CD4-positive, alpha-beta T cell treated with Interleukin-6 at 100 ng/mL for 8 hours (primary cell): Measurements from ENCODE around the gene P2RX1.

Experiments
- DNase-seq: peaks from one replicate; pipeline ENCODE4 v3.0.0-alpha.2; 2020; ENCODE audit warnings: mixed read lengths, low spot score

The P2RX1 gene

DNA sequence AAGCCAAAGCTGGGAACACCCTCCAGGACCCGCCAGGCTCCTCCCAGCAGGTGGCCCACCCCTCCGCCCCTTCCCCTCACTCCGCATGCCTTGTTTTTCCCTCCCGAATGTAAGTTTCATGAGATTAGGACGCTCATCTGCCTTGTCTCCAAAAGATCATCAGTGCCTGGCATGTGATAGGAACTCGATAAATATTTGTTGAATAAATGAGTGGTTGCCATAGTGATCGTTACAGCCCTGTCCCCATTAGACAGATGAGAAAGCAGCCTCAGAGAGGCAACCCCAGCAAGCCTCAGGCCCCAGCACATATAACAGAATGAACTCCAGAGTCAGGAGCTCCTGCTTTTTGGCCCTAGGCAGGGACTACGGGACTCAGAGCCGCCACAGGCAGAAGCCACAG lies 28.5 kb downstream of the P2RX1 start:
- no peak for DNase-seq

DNA sequence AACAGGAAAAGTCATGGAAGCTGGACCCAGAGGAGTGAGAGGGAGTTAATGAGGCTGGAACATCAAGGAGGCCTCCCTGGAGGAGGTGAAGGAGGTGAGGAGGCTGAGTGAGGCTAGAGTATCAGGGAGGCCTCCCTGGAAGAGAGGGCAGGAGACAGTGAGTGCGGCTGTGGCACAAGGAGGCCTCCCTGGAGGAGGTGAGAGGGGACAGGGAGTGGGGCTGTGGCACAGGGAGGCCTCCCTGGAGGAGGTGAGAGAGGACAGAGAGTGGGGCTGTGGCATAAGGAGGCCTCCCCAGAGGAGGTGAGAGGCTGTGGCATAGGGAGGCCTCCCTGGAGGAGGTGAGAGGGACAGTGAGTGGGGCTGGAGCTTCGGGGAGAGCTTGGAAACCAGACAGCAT lies 28.9 kb downstream of the P2RX1 start:
- no peak for DNase-seq

DNA sequence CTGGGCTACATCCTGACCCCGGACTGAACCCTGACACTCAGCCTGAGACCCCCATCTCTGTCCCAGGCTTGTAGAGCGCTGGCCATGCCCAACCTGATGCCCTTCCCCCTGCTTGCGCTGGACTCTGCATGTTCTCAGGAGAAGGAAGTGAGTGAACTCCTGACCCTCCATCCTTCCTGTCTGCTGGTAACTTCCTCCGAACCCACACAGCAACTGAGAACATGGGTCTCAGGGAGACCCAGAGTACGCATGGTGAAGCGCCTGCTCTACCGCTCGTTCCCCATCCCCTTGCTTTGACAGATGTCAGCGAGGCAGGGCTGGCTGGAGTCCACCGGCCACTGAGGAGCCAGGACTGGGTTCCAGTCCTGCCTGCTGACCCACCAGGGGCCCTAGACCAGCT lies 29.5 kb downstream of the P2RX1 start:
- DNase-seq: peak; percentile 18

DNA sequence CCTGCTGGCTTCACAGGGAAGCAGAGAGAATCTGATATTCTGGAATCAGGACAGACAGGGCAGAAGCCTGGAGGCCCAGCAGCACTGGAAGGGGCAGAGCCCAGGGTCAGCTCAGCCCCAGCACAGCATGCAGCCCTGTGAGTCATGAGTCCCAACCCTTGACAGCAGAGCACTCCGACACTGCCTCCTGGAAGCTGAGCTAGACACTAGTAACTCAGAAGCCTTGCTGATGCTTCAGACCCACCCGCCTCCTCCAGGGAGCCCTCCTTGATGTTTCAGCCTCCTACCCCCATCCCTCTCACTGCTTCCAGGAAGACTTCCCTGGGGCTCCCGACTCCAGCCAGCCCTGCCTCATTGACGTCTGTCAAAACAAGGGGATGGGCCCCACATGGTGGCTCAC lies 30.3 kb downstream of the P2RX1 start:
- no peak for DNase-seq

DNA sequence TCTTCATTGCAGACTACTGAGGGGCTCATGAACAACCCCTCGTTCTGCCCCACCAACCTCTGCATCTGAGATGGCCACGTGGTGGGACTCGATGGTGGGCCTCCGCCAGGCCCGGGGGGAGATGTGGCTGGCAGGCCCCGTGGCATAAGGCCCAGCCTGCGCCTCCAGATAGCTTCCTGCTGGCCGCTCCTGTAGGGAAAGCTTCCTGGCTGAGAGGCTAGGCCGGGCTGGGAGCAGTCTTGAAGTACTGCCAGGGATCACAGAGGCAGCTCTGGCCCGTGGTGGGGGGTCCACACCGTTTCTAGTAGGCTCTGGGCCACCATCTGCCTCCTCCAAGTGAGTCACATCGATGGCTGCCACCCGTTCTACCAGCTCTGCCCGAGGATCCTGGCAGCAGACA lies 31.0 kb downstream of the P2RX1 start:
- no peak for DNase-seq

DNA sequence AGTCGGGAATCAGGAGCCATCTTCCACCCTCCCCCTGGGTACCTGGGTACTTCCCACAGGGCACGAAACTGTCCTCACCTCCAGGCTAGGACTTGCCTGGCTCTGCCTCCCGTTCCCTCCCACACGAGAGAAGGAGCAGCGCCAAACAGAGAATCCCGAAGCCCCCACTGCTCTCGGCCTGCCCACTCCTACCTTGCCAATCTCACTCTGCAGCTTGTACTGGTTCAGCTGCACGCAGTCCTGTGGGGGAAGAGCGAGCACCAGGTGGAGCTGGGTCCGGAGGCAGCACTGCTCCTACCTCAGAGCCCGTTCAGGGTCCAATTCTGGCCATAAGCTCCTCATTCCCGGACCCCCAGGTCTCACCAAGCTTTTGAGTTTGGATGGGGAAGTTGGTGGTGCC lies 32.1 kb downstream of the P2RX1 start:
- no peak for DNase-seq

DNA sequence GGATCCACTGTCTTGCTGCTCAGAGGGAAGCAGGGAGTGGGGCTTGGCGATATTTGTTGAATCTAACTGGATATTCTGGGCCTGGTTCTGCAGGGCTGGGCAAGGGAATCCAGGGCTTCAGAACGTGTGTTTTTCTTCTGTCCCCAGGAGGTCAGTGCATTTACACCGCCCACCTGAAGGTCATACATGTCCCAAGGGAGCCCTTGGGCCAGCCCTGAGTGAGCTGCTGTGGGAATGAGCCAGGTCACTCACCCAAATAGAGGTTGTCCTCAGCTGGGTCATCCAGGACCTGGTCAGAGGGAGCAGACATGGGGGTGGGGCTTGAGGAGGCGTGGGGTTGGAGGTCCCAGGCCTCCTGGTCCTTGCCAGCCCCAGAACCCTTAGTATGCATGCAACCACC lies 34.0 kb downstream of the P2RX1 start:
- no peak for DNase-seq

DNA sequence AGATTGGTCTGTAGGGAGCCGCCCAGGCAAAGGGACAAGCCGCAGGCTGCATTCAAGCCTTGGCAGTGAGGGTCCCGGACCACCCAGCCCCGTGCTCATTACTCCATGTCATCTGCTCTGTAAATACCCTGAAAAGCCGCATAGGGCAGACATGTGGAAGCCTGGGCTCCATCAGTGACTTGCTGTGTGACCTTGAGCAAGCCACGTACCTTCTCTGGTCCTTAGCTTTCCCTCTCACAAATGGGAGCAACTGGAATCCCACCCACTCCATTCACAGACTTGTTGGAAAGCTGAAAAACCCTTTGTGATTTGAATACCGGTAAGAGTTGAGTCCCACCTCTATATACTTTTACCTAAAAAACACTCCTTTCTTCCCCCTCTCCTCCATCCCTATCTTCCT lies 35.3 kb downstream of the P2RX1 start:
- DNase-seq: no peak

DNA sequence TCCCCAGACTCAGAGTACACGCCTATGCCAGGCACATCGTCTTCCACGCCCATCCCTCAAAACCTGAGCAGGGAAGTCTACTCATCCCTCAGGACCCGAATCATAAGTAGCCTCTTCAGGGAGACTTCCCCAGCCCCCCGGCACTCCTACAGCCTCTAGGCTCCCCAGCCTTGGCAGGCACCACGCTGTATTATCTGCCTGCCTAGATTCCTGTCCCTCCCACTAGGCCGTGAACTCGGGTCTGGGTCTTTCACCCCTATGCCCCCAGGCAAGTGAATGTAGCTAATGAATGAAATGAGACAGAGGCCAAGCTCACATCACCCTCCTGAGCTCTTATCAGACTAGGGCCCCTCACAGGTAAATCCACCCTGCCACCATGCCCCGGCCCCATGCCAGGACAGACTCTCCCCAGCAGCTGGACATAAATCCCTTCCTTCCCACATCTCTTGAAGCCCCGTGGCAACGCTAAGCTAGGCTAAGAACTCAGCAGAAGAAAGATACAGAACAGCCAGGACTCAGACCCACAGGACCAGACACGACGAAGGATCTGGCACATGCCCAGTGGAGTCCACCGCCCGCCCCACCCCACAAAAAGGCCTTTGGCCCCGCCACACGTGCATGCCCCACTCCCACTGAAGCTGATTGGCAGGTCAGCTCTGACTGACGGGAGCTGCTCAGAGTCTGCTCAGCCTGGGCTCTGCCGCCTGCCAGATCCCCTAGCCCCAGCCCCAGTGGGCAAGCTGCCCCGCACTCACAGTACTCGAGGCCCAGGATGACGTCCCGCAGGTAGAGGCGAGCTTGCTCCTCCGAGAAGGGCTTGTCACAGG lies 36.5 kb downstream of the P2RX1 start:
- DNase-seq: no peak

DNA sequence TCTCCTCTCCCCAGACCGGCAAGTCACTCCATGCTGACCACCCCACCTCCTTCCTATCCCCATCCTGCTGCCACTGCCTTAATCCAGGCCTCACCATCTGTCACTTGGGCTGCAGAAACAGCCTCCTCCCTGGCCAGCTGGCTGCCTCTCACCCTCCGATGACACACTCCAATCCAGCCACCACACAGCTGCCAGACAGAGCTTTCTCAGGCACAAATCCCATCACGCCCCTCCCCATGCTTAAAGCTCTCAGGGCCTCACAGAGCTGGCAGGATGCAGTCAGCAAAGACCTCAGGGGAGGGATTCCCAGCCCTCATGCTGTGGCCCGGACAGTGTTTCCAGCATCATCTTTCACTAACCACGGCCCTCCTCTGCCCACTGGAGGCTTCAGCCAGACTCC lies 37.1 kb downstream of the P2RX1 start:
- no peak for DNase-seq

DNA sequence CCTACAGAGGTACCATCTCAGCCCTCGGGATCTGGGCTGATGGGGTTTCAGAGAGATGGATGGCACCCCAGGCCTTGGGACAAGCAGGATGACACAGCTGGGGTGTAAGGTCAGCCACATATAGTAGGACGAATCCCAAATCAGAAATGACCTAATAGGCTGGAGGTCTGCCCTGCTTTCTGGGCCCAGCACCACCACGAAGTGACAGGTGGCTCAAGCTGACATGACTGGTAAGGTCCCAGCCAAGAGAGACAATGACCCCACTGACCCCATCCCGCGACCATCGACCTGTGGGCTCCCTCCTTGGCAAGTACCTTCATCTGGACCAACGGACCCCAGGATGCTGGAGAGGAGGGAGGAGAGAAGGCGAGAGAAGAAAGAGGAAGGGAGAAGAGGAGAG lies 39.0 kb downstream of the P2RX1 start:
- no peak for DNase-seq

DNA sequence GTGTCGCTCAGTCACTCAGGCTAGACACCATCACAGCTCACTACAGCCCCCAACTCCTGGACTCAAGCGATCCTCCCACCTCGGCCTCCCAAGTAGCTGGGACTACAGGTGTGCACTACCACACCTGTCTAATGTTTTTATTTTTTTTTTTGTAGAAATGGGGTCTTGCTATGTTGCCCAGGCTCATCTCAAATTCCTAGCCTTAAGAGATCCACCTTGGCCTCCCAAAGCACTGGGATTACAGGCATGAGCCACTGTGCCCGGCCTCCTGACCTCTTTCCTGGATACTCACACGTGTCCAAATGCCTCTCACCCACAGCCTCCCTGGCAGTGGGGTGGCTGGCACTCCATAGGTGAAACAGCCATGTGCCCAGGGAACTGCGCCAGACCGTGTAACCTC lies 40.9 kb downstream of the P2RX1 start:
- no peak for DNase-seq

DNA sequence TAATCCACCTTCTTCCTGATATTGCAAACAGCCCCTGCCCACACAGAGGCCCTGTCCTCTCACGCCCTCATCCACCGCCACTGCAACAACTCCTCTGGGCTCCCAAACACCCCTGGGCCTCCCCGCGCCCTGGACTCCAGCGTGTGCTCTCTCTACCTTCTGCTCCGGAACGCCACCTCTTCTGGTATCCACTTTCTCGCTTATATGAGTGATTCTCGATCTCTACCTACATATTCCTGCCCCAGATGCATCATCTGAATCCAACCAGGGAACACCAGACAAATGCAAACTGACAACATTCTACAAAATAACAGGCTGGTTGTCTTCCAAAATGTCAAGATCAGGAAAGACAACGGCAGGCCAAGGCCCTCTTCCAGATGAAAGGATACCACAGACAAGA lies 42.4 kb downstream of the P2RX1 start:
- no peak for DNase-seq

DNA sequence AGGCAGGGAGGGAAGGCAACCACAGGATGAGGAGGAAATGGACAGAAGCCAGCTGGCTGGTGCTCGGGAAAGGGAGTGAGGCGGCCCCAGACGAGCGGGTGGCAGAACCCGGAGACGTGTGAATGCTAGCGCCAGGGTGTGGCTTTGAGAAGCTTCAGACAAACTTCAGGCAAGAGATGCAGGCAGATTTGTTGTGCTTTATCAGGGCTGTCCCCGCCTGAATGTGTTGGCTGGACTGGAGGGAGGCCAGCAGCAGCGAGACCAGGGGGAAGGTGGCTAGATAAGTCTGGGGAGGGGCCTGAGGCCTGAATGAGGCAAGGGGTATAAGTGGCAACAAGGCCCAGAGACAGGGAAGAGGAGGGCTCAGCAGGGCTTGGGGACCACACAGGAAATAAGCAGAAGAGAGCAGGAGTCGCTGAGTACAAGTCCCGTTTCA lies 45.4 kb downstream of the P2RX1 start:
- DNase-seq: no peak

DNA sequence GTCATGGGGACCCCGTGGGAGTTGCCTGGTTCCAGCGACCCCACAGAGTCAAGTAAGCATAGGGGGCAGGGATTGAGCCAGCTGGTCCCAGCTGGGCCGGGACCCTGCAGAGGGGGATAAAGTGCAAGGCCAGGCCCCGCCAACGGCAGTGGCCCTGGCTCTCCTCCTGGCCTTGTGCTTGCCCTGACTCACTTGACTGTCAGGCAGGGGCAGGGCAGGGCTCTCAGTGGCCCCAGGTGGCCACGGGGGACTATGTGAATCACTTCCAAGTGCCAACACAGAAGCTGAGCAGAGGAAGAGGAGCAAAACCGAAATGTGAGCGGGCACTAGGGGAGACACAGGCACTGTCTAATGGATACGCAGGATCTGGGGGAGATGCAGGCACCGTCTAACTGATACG lies 48.7 kb downstream of the P2RX1 start:
- DNase-seq: no peak

DNA sequence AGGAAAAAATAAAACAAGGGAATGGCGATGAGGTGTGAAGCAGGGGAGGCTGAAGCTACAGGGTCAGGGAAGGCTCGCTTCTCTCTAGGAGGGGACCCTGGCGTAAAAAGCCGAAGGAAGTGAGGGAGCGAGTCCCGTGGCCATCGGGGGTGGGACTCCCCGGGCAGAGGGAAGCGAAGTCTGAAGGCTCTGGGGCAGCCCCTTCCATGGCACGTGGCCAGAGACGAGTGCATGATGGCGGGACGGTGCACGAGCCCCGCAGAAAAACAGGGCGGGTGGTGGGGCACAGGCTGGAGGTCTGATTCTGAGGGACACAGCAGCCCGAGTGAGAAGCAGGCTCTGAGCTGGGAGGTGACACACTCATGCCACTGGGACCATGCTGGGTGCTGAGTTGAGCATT lies 49.2 kb downstream of the P2RX1 start:
- DNase-seq: no peak

DNA sequence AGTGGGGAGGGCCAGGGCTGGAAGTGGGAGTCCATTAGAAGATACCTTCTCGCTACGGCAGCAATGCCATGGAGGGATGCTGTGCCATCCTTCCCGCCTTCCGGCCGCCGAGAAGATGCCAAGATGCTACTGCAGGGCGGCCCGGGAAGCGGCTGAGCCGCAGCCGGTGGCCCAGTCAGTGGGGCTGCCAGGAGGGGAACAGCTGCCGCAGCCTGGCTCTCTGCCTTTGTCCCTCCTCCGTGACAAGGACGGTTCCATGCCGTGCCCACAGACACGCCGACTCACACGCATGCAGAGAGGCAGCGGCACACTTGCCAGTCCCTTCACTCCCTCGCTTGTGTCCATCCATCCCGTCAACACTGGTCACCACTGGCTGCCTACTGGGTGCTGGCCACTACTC lies 50.0 kb downstream of the P2RX1 start:
- no peak for DNase-seq

DNA sequence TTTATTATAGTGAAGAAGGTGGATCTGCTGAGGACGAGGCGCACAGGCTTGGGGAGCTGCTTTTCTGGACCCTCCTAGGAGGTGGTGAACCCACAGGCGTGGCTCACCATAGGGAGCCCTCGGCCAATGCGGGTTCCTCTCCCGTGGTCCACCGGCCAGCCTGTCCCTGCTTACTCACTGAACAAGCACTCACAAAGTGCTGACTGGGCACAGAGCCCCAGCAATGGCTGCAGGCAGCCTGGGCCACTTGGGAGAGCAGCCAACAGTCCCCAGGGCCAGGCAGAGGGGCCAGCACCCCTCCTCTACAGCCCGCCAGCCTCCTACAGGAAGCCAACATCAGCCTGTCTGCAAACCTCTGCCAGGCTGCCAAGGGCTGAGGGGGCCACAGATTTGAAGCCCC lies 51.1 kb downstream of the P2RX1 start:
- DNase-seq: no peak

DNA sequence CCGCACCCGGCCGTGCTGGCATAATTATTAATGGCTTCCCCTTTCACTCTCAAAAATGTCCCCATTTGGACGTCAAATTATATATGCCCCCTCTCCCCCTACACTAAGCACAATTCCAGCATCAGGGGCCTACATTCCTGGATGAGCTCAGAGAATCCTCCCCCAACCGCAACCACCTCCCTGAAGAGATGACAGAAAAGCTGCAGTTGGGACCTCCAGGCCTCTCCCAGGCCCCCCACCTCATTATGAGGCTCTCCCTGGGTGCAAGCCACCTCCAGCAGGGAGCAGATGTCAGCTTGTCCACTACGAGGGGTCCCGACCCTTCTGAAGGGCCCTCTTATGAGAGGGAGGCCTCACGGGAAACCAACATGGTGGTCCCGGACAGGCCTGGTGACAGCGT lies 51.7 kb downstream of the P2RX1 start:
- DNase-seq: no peak

DNA sequence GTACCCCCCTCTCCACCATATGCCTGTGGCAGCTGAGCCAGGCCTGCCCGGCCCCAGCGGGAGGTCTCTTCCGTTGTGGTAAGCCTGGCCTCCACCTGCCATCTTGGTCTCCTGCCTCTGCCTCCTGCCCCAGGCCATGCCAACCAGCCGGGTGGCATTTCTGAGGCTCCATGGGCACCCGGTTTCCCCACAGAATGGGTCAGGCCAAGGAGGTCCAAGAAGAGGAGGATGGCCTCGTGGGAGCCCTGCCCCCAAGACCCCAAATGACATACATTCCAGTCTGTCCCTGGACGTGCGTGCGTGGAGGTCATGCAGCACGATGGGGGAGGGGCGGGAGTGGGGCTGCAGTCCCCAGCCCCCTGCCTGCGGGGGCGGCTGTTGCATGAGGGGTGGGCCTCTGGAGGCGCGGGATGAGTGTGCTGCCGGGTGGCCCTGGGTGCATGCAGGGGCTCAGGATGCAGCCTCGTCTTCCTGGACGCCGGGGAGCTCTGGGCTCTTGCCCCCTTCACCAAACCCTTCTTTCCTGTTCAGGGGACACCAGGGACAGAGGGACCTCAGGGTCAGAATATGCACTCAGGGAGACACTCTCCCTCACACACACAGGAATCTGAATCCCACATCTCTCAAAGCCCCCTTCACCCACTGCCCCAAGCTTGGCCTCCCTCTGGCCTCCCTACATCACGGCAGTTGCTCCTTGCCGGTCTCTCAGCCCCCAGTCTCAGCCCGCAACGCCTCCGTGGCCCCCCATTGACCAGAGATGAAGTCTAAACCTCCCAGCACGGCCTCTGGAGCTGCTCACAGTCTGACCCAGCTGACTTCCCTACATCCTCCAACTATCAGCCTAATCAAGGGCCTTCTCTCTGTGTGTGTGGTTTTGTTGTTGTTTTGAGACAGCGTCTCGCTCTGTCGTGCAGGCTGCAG lies 54.2 kb downstream of the P2RX1 start:
- no peak for DNase-seq

DNA sequence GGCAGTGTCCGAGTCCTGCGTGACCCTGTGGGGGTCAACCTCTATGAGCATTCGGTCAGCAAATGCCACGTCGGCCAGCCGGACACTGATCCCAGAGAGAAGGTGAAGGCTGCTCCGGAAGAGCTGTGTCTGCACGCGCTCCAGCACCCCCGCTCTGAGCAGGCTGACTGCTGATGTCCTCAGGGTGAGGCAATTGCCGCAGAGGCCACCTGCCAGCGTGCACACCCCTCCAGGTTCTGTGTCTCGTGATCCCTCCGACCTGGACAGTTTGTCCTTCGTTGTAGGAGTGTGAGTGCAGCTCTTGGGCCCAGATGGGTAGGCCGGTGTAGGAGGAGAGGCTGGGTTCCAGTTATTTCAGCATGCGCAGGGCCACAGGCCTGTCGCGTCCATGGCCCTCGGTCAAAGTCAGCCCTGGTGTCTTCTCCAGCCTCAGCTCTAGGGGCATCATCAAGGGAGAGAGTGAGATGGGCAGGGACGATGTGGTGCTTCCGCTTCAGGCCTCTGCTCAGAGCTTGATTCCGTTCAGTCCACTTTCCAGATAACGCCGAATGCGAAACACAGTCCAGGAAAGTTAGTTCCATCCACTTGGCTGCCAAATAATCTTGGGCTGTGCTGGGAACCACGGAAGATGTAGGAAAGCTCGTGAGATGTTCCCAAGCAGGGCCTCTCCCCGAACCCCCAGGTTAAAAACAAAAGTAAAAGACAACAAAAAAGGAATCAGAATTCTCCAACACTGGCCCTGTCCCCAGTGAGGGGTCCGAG lies 55.1 kb downstream of the P2RX1 start:
- no peak for DNase-seq

DNA sequence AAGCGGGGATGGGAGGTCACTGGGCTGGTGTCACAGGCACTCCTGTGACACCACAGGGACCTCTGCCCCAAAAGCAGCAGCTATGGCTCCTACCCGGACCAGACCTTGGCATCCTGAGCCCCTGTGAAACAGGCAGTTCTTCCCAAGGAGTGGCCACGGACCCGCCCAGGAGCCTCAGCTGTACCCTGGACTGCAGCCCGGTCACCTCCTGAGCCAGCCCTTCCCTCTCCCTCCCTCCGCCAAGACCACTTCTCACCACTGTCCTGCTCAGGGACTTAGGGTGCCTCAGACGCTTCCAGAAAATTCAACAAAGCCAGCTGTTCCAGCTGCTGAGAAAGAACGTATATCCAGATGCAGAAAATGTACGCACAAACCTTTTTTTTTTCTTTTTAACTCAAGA lies 56.3 kb downstream of the P2RX1 start:
- no peak for DNase-seq
